Left forelimb (tissue), 1 donor: ENCODE results near the gene CEP250.
A peak's percentile ranks its signal among the peaks of the same experiment; 100 is the strongest.
"Not testable (repeated sequence)": the region's sequence is repeated elsewhere in the genome, so short reads cannot be mapped to it uniquely, and the experiment has no call there.

Experiments used
- DNase-seq: peaks from one replicate; pipeline ENCODE4 v3.0.0-alpha.2; 2018; ENCODE audit warnings: low spot score

Gene CEP250

DNA sequence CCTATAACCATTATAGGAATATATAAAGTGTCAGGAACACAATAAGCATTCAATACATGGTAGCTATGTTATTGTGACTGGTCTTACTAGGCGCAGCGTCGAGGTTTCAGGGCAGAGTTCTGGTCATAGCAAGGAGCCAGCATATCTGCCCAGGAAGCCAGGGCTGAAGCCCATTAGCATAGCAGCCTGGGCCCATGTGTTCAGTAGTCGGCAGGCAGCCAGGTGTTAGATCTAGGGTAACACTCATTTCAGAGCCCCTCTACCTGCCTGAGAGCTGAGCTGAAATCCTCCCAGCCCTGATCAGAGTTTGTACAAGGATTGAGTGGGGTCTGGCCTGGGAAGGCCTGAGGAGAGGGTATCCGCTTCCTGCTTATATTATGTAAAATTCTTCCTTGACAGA lies 41.9 kb downstream of the CEP250 start:
- DNase-seq, result no peak

DNA sequence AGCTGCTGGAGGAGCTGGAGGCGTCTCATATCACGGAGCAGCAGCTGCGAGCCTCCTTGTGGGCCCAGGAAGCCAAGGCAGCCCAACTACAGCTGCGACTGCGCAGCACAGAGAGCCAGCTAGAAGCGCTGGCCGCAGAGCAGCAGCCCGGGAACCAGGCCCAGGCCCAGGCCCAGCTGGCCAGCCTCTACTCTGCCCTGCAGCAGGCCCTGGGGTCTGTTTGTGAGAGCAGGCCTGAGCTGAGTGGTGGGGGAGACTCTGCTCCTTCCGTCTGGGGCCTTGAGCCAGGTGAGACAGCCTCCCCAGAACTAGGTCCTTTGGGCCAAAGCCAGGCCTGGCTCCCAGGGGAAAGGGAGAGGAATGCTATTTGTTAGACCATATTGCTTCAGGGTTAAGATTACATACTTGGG lies 42.4 kb downstream of the CEP250 start:
- DNase-seq, result peak; percentile 86

- no peak for DNase-seq
Measured at GRCh38 chr20:35499271-35499670, 43.9 kb downstream of the CEP250 start.

DNA sequence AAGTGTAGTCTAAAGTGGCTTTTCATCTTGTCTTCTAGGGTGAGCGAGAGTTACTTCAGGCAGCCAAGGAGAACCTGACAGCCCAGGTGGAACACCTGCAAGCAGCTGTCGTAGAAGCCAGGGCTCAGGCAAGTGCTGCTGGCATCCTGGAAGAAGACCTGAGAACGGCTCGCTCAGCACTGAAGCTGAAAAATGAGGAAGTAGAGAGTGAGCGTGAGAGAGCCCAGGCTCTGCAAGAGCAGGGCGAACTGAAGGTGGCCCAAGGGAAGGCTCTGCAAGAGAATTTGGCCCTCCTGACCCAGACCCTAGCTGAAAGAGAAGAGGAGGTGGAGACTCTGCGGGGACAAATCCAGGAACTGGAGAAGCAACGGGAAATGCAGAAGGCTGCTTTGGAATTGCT lies 47.0 kb downstream of the CEP250 start:
- no peak for DNase-seq

- no peak for DNase-seq
Measured at GRCh38 chr20:35503281-35503680, 47.9 kb downstream of the CEP250 start.

- DNase-seq, result no peak
Measured at GRCh38 chr20:35503841-35504561, 48.6 kb downstream of the CEP250 start.

DNA sequence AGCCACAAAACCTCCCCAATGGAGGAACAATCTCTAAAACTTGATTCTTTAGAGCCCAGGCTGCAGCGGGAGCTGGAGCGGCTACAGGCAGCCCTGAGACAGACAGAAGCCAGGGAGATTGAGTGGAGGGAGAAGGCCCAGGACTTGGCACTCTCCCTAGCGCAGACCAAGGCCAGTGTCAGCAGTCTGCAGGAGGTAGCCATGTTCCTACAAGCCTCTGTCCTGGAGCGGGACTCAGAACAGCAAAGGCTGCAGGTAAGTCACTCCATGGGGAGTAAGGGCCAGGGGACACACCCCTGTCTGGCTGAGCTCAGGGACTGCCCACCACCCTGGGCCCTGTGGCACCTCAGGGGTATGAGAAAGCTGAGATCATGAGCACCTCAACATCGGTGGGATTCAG lies 49.4 kb downstream of the CEP250 start:
- DNase-seq, result no peak

GRCh38 chr20:35506179-35506578 lies 50.8 kb downstream of the CEP250 start:
- DNase-seq, result no peak

DNA sequence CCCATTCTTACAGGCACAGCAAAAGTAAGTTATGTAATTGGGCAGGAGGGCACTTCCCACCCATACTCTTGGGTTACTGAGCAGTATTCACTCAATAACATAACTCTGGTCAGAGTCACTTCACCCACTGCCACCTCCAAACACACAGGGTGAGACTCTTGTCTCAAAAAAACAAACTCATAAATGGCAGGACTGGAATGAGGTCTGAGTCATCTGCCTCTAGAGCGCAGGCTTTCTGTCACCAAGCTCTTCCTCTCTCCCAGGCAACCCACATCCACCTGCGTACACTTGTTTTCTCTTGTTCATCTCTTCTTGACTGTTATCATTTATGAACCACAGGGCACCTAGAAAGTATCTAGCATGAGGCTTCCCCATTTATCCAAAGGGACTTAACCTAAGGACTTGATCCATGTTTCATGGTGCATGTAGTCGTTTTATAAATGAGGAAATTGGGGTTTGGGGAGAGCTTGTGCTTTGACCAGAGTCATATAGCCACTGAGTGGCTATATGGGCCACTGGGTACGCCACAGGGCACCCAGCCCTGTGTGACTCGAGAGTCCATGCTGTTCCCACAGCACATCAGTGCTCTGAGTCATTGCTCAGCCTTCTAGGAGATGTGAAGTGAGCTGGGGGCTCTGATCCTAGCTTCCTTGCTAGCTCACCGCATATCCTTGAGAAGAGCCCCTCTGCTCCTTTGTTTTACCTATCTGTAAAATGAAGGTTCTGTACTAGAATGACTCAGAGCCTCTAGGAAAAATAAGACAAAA lies 51.7 kb downstream of the CEP250 start:
- DNase-seq, result no peak

GRCh38 chr20:35508493-35509218 lies 53.3 kb downstream of the CEP250 start:
- DNase-seq, result no peak

DNA sequence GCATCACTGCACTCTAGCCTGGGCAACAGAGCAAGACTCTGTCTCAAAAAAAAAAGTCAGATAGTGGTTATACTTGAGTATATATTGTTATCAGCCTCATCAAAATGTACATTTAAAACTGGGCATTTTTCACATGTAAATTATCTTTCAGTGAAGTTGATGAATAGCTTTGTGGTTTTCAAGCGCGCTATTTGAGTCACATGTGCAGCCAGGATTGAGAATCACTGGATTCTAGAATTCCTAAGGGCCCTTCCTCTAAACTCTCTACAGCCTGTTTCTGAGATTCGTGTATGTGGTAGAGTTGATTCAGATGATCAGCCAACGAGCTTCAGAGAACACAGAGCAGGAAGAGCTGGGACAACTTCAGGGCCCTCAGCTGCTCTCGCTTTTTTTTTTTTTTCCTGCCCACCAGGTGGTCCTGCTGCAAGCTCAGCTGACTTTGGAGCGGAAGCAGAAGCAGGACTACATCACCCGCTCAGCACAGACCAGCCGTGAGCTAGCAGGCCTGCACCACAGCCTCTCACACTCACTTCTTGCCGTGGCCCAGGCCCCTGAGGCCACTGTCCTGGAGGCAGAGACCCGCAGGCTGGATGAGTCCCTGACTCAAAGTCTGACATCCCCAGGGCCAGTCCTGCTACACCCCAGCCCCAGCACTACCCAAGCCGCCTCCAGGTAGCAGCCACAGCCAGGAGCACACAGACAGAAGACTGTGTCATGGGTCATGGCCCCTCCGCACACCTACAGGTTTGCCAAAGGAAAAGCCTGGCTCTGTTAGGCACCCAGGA lies 55.7 kb downstream of the CEP250 start:
- DNase-seq, result no peak

DNA sequence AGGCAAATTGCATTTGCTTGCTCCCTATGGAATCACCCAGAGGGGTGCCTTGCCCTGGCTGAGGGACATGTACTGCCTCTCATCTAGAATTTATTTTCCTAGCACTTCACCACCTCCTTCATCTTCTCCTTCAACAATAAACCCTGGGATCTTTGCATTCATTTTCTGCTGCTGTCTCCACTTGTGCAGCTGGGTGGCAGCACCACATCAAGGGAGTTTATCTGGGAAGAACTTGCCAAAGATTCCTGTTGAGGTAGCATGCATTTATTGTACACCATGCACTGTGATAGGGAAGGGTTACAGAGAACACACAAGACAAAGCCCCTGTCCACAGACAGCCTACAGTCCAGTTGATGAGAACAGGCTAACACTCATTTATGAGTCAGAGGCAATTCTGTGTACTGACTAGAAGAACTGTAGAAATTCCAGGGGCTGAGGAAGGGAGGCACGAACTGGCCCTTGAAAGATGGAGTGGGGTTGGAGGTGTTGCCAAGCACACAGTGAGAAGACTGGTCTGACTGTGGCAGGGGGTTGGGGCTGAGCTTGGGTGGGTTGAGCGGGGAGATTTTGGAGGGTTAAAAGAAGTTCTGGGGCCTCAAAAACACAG lies 56.5 kb downstream of the CEP250 start:
- no peak for DNase-seq

DNA sequence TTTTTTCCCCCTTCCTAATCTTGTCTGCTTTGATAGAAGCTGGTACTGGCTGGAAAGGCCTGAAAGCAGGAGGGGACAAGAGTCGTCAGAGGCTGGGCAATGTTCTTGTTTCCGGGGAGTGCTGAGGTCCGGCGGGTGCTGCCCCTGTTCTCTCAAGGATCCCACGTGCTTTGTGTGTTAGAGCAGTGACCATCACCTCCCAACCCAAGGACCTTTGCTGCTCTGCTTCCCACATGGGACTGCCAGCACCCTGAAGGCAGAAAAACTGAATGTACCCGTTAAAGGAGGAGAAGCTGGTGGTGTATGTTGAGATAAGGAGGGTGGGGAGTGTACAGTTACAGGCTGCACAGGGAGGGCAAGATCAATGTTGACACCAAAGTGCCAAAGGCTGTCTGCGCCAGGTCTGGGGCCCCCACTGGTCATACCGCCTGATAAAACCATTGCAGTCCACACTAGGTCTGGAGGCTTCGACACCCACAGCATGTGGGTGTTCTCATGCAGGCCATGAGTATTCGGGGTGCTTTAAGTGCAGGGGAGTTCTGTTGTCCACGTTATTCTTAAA lies 59.1 kb downstream of the CEP250 start:
- DNase-seq, result no peak

DNA sequence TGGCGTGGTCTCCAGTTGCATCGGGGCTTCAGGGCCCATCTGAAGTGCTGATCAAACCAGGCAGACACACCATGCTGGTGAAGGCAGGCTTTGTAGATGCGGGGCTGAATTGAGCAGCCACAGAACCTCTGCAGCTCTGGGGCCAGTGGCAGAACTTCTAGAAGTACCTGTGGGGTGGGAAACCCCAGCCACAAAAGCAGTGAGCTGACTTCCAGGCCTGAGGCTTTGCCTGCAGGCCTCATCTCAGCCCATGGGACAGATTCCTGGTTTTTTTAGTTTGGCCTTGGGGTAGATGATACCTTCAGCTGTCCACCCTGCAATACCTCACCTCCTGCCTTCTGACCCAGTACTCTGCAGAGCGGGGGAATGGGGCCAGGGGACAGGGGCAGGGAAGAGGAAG lies 59.9 kb downstream of the CEP250 start:
- no peak for DNase-seq

DNA sequence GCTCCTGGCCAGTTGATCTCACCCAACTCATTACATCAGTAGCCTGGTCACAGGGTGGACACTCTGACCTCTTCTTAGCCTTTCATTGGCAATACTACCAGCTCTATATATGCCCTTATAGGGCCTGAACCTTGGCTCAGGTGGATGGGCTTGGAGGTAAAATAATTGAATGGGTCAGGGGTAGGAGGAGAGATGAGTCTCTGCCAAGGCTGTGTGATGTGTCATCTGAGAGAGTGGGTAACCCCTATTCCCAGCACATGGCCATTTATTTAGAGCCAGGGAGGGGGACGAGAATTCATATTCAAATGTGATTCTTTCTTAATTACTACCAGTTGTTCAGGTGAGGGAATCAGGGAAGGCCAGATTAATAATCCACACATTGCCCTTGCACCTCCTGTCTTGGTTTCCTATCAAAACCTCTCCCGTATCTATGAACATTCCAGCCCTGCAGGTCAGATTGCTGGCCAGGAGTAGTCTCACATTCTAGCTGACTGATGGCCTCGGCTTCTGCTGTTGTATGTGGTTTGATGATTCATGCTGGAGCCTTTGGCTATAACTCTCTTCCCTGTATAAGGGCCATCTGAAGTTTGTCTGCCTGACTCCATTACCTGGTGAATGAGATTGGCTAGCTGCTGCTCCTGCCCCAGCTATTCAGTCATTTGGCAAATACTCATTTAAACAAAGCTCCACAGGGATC lies 60.7 kb downstream of the CEP250 start:
- no peak for DNase-seq

DNA sequence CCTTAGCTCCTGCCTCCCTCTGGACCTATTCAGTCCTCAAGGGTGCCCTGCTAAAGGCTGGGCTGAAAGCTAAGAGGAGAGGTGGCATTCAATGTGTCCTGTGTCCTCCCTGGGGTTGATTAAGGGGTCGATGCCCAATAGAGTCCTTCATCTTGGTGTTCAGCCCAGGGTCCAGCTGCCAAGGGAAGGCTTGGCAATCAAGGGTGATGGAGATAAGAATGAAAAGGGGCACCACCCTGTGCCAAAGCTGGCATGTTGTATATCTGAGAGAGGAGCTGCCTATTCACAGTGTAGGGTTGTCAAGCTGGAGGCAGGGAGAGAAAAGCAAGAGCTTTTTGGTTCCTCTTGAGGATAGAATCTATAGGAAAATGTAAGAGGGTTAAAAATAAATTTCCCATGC lies 61.7 kb downstream of the CEP250 start:
- no peak for DNase-seq

- not testable (repeated sequence) for DNase-seq
Measured at GRCh38 chr20:35517767-35518166, 62.4 kb downstream of the CEP250 start.

GRCh38 chr20:35518955-35519354 lies 63.6 kb downstream of the CEP250 start:
- no peak for DNase-seq

DNA sequence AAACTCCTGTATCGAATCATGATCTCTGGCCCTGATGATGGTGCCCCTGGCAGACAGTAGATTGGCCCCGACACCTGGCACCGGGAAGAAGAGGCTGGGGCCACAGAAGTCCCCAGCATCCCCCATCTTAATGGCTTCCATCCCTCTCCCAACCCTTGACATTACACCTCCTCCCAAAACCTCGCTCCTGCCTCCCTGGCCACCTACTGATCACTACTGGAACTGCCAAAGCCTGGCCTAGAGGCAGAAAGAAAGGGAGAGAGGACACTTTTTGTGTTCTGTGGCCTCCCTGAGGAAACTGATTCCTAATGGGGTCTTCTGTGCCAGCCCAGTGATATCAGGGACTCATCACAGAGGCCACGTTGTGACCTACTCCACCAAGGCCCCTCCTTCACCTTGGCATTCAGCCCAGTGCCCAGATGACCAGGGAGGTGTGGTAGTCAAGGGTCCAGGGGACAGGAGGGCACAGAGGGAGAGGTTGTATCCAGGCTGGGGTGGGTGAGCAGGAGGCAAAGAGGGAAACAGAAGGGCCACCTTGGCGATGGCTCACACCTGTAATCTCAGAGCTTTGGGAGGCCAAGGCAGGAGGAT lies 68.0 kb downstream of the CEP250 start:
- no peak for DNase-seq

- no peak for DNase-seq
Measured at GRCh38 chr20:35525639-35526038, 70.2 kb downstream of the CEP250 start.
